HG03139 (cell line): ENCODE measurements around the gene DMBX1.

Experiments
- ATAC-seq: cut with Tn5 transposase; IDR thresholded peaks from one replicate; pipeline ENCODE4 v1.9.1; 2021; ENCODE audit not compliant: unreplicated experiment

Gene DMBX1

DNA sequence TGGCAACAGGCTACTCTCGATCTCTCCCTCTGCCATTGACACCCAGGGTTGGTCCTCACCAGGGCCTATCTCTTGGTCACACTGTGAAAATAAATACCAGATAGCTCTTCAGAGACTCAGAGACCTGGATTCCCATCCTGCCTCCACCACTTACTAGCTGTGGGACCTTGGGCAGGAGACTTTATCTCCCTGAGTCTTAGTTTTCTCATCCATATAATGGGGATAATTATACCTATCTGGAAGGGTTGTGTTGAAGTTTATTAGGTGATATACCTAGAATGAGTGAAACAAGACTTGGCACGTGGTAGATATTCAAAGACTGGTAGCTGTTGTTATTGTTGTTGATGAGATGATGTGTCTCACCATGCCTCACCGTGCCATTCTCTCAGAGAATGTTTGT is 7.4 kb downstream of the DMBX1 start:
- no peak for ATAC-seq

DNA sequence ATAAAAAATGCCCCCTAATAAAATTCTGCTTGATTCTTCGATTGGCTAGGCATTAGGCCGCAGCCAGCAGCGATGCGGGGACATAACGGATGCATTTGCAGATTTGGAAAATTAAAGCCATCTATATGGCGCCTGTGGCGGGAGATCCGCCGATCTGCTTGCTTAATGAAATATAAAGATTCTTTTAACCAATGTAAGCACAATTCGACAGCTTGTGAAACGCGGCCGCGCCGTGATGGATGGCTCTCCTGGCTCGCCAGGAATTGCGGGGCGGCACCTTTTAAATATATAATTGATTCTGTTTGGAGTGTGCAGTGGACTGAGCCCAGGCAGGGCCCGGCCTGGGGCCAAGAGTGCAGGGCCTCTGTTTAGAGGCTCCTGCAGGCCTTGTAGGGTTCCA is 8.0 kb downstream of the DMBX1 start:
- no peak for ATAC-seq

DNA sequence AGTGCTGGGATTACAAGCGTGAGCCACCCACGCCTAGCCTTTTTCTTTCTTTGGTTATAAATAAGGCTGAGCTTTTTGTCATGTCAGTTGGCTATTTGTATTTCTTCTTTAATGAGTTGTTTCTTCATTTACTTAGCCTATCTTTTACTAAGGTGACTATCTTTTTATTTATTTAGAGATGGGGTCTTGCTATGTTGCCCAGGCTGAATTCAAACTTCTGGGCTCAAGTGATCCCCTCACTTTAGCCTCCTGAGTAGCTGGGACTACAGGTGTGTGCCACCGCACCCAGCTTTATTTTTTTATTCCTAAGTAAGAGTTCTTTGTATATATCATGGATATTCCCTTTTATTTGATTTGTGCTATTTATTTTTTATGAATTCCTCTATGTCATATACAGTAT is 11.9 kb downstream of the DMBX1 start:
- ATAC-seq, result no peak

DNA sequence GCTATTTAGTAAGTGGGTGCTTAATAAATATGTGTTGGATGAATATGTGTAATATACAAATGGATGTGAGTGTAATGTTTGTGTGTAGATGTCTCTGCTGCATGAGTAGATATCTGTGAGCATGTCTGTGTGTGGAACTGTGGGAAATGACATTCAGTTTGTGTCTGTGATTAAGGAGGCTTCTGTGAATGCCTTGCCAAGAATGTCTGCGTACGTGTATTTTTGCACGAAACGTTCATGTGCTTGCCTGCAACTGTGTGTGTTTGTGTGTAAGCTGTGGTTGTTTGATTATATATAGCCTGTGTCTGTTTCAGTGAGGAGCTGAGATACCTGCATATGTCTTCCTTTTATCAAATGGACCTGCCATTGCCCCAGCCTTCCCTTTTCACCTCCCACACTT is 13.8 kb downstream of the DMBX1 start:
- ATAC-seq, result no peak

DNA sequence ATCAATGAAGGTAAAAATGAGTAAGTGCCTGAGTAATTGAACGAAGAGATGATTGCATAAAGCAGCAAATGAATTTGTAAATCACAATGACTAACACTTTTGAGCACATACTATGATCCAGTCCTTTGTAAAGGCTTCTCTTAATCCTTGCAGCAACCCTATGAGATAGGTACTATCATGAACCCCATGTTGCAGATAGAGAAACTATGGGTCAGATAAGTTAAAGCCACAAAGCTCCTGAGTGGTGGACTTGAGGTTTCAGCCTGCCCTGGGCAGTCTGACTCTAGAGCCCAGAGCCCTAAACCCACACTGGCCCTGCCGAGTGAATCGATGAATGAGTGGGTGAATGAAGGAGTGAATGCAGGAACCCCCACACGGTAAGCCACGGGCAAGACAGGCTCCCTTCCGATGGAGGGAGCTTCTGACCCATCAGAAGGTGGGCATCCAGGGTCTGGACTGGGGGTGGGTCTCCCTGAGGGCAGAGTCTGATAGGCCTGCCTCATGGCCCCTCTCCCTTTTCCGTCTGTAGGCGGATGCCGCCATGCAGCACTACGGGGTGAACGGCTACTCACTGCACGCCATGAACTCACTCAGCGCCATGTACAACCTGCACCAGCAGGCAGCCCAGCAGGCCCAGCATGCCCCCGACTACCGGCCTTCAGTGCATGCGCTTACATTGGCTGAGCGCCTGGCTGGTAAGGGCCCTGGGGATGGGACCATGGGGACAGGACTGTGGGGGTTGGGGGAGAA is 17.0 kb downstream of the DMBX1 start:
- no peak for ATAC-seq

DNA sequence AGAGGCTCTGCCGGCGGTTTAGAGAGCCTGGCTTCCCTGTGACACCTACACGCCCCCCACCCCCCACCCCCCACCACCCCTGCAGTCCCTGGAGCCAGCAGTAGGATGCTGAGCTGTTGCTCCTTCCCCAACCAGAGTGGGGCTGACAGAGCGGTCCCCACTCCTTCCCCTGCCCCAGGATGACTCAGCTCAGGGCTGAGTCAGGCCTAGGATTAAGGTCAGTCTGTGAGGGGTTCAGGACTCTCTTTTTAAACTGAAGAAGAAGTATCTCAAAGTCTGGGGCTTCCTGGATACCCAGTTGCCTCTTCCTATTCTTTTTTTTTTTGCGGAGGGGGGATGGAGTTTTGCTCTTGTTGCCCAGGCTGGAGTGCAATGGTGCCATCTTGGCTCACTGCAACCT is 19.1 kb downstream of the DMBX1 start:
- ATAC-seq, result no peak

DNA sequence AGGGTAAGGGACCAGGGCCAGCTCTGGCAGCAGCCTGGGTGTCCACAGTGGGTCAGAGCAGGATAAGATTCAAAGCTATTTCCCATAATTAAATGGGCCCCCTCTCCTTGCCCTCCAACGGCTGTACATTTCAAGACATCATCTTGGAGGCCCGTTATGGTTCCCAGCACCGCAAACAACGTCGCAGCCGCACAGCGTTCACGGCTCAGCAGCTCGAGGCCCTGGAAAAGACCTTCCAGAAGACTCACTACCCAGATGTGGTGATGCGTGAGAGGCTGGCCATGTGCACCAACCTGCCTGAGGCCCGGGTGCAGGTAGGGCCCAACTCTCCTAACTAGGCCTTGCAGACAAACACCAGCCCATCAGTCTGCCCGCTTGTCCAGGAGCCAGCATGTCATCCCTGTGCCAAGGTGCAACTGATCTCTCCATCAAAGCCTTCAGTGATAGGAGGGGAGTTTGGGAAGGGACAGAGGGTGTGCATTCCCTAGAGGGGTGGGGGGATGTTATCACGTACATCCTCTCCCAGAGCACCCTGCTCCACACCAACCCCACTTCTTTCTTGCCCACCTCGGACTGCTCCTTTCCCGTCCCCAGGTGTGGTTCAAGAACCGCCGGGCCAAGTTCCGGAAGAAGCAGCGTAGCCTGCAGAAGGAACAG is 20.8 kb downstream of the DMBX1 start:
- ATAC-seq, result no peak

DNA sequence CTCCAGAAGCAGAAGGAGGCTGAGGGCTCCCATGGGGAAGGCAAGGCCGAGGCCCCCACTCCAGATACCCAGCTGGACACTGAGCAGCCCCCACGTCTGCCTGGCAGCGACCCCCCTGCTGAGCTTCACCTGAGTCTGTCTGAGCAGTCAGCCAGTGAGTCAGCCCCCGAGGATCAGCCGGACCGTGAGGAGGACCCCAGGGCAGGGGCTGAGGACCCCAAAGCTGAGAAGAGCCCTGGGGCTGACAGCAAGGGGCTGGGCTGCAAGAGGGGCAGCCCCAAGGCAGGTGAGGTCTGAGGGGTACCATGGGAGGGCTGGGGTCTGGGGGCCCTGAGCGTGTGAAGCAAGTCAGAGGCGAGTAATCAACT is 21.3 kb downstream of the DMBX1 start:
- no peak for ATAC-seq

DNA sequence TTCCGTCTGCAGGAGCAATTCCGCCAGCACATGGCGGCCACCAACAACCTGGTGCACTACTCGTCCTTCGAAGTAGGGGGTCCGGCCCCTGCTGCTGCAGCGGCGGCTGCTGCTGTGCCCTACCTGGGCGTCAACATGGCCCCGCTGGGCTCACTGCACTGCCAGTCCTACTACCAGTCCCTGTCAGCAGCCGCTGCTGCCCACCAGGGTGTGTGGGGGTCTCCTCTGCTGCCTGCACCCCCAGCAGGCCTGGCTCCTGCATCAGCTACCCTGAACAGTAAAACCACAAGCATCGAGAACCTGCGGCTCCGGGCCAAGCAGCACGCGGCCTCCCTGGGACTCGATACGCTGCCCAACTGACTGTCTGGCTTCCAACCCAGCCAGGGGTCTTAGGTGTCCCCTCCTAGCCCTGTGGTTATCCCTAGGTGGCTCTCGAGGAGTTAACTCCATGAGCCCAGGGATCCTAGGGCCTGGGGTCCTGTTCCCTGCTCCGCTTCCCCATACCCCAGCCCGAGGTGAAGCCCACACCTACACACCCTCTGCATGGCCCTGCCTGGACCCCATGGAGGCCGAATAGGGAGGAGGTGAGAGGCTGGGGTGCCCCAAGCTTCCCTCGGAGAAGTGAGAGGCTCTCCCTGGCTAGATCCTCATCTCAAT is 22.6 kb downstream of the DMBX1 start:
- no peak for ATAC-seq

DNA sequence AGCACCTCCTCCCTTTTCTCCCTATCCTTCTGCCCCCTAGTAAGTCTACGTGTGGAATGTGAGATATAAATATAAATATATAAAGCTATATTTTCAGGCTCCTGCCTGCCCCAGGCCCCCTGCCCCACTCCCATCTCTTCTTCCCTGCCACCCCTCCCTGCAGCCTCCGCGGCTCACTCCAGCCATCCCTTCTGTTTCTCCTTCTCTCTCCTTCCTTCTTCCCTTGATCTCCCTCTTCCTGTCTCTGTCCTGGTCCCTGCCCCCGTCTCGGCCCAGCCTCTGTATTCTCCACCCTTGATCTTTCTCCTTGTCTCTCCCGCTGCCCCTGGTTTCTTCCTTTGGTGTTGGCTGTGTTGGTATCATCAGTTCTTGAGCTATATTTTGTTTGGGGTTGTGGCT is 23.2 kb downstream of the DMBX1 start:
- ATAC-seq, result no peak

DNA sequence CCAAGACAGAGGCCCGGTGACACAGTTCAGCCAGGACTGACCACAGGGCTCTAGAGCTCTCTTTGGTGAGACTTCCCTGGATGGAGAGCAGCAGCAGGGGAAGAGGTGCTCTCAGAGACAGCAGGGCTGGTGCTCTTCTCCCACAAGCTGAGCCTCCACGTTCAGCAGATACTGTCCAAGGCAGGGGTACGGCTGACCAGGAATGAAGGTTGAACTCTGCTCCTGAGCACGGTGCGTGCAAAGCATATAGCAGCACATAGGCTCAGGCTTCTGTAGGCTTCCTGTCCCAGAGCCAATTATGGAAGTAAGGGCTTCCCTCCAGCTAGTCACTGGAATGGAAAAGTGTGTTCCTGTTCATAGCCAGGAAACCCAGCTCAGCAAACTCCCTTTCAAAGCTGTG is 23.9 kb downstream of the DMBX1 start:
- ATAC-seq, result no peak

DNA sequence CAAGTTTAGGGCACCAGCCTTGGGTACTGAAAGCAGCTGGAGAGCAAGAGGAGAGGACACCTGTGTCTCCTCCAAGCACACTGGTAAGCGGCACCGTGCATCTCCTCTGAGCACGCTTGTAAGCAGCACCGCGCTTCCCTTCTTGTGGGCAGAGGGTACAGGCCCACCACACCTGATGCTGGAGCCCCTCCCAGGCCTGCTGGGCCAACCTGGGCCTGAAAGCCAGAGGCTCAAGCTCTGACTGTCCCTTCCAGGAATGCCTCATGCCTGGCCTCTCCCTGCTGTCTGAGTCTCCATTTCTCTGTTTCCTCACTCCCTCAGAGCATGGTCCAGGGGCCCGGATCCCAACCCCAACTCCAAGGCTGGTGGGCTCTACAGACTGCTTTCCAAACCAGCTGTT is 25.9 kb downstream of the DMBX1 start:
- ATAC-seq, result no peak

DNA sequence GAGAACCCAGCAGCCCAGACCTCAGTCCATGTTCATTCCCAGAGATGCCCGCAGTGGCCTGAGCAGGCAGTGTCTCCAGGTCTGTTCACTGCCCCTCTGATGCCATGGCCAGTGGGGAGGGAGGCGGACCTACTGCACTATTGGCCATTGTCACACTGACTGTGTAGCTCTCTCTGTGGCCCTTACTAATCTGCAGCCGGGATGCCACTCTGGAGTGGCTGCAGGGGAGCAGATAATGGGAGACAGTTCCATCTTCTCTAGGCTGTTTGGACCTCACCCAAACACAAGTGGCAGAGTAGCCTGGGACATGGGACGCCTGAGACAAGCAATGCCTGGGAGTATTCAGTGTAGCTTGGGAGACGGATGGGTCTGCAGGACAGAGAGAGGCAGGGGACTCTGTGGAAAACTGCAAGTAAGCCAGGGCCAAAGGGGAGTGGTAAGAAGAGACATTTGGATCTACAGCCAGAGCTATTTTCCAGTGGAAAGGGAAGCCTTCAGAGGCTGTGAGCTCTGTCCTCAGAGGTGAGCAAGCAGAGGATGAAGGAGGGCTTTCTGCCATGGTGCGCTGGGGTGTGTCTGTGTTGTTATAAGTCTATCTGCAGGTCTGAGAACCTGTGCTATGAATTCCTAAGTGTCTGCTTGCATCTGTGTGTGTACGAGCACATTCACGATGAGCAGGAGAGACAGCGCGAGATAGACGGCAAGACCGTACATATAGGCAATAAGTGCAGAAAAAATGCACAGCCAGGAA is 26.7 kb downstream of the DMBX1 start:
- no peak for ATAC-seq

DNA sequence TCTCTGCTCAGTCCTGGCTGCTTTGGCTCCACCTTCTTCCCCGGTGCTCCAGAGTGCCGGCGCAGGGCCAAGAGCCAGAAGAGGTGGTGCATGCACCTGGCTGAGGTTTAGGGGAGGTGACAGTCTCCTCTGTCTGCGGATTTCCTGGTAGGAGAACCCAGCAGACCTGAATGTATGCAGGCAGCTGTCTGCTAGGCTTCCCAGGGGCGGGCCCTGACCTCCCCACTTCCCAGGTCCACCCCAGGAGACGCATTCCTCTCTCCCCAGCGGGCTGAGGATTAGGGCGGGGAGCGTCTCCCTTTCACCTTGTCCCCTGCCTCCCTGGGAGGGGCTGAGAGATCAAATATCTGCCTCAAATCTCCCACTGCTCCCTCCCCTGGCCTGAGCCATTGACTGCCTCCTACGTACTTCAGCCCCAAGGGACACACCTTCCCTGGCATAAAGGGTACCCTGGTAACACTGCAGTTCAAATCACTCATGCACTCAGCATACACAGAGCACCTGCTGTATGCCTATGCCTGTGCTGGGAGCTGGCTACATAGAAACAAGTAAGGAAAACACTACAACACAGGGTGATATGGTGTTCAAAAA is 27.5 kb downstream of the DMBX1 start:
- no peak for ATAC-seq

DNA sequence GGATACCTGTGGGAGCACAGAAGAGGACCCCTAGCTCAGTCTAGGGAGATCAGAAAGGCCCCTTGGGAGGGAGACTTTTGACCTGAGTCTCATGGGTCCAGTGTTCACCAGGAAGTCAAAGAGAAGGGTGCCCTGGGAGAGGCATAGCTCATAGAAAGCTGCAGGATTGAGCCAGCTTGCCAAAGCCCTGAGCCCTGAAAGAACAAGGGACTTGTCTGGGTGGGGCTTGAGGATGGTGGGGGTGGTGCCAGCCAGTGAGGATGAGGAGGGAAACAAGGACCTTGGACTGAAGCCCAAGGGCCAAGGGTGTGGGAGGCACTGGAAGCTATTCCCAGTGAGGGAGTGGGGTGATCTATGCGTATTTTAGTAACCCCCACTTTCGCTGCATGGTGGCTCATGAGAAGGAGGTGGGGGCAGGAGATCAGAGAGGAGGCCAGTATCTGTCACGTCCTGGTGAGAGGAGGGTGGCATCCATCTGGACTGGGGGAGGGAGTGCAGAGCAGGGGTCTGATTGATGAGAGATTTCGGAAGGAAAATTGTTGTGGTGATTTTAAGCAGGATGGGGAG is 28.4 kb downstream of the DMBX1 start:
- no peak for ATAC-seq

DNA sequence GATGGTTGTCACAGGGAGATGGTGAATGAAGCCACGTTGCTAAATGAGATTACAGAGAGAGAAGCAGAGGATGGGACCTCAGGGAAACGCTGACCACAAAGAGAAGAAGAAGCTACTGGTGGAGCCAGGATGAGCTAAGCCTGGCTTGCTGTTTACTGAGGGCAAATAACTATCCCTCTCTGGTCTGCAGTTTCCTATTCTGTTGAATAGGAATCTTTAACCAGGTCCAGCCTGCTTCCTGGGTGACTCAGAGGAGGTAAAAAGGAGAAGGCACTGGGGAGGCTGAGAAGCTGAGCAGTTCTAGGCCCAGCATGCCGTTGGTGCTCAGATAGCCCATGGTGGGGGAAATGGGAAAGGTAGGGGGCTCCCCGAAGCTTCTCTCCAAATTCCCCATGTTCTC is 29.6 kb downstream of the DMBX1 start:
- ATAC-seq, result no peak

DNA sequence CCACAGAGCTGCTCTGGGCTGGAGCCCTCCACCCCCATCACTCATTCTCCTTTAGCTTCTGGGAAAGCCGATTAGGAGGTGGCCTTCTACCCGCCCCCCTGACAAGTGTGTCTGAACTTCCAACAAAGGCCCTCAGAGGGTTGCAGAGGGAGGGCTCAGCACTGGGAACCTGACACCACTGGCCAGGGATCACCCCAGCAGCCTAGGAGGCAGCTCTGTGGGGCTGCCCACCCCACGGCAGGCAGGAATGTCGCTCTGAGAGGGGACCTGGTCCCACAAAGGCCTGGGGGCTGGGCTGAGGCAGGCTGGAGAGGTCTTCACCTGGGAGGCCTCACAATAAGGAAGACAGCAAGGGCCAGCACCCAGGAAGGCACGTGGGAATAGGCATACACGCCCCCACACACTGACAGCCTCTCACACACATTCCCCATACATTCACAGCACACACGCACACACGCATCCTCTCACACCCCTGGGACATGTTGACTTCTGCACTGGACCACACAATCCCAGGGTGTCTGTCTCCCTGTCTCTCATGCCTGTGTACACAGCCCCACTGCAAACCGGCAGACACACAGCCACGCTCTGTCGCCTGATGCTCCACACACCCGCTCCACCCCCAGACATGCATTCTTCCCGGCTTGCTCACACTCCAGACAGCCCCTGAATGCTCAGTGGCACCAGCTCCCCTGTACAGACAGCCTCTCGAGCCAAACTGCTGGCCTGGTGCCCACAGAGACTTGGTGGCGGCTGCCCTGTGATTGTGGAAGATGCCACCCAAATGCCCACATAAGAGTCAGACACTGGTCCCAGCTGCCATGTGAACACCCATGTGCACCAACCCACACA is 30.7 kb downstream of the DMBX1 start:
- no peak for ATAC-seq

DNA sequence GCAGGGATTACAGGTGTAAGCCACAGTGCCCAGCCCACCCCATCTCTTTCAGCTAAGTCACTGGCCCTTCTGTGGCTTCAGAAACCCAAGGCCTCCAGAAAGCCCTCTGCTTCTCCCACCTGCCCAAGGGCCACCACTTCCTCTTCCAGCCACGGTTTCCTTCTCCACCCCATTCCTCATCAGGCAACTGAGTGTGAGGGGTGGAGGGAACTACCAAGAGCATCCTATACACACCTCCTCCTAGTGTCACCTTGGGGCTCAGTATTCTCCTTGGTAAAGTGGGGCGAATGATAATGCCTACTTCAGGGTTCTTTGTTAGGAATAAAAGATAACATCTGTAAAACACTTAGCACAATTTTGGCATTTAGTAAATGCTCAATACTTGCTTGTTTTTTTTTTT is 31.8 kb downstream of the DMBX1 start:
- no peak for ATAC-seq

DNA sequence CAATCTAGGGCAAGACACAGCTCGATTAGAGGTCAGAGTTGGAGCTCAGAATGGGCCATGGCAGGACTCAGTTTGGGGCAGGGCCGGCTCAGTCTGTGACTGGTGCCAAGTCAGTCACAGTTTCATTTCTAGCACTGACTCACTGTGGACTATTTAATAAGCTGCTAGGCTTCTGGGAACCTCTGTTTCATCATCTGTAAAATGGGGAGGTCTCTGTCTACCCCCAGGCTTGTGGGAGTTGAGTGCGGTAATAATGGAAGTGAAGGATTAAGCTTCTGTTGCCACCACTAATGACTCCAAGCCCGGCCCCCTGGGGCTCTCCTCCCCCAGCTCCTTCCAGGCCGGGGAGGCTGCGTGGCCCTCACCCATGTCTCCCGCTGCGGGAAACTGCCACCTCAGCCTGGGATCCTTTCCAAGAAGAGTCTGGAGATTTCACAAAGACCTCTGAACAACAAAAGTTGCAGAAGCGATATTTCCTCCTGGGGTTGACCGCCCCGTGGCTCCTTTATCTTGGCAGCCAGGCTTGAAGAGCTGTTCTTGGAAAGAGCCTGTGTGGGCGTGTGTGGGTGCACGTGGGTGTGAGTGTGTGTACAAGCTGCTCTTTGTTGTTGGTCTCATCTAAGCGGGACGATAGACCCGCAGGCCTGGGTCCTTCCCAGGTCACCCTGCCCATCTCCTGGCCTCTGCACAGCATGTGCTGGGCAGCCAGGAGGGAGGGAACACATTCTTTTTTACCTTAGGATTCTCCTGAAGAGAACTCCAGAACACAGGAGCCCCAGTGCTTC is 32.7 kb downstream of the DMBX1 start:
- no peak for ATAC-seq
